HG03064 (cell line): ENCODE measurements around the gene IL3RA.
"Not testable (repeated sequence)": the region's sequence is repeated elsewhere in the genome, so short reads cannot be mapped to it uniquely, and the experiment has no call there.

Source experiments
- ATAC-seq: cut with Tn5 transposase; IDR thresholded peaks from one replicate; pipeline ENCODE4 v1.9.1; 2021; ENCODE audit warnings: low read depth; ENCODE audit not compliant: unreplicated experiment

Gene IL3RA

GRCh38 chrX:1336331-1336943 is at the start of gene IL3RA:
Gene IL3RA (plus strand): TSS chrX:1336785. CDS start chrX:1341766, 4,981 bp downstream.
- ATAC-seq = peak; percentile 73

- ATAC-seq = no peak
These were observed 47.0 kb upstream of the IL3RA start for GRCh38 chrX:1289535-1289934.

- ATAC-seq = no peak
These were observed 45.4 kb upstream of the IL3RA start for GRCh38 chrX:1291110-1291740.

GRCh38 chrX:1292575-1293290 is 43.9 kb upstream of the IL3RA start:
- no peak for ATAC-seq

GRCh38 chrX:1294301-1295067 is 42.1 kb upstream of the IL3RA start:
- ATAC-seq = no peak

- ATAC-seq = no peak
These were observed 41.0 kb upstream of the IL3RA start for GRCh38 chrX:1295550-1295949.

- ATAC-seq = not testable (repeated sequence)
These were observed 39.0 kb upstream of the IL3RA start for GRCh38 chrX:1297591-1297990.

GRCh38 chrX:1300449-1300848 is 36.1 kb upstream of the IL3RA start:
- ATAC-seq = no peak

- no peak for ATAC-seq
These were observed 31.2 kb upstream of the IL3RA start for GRCh38 chrX:1305411-1305810.

GRCh38 chrX:1306909-1307625 is 29.5 kb upstream of the IL3RA start:
- no peak for ATAC-seq

GRCh38 chrX:1307626-1308340 is 28.8 kb upstream of the IL3RA start:
- ATAC-seq = no peak

GRCh38 chrX:1308476-1308875 is 28.1 kb upstream of the IL3RA start:
- ATAC-seq = no peak

- ATAC-seq = not testable (repeated sequence)
These were observed 27.7 kb upstream of the IL3RA start for GRCh38 chrX:1308917-1309316.

GRCh38 chrX:1313788-1314187 is 22.8 kb upstream of the IL3RA start:
- no peak for ATAC-seq

GRCh38 chrX:1316527-1316926 is 20.1 kb upstream of the IL3RA start:
- ATAC-seq = no peak

GRCh38 chrX:1321674-1322073 is 14.9 kb upstream of the IL3RA start:
- ATAC-seq = no peak

- ATAC-seq = no peak
These were observed 14.2 kb upstream of the IL3RA start for GRCh38 chrX:1322393-1322792.

- peak; percentile 80 for ATAC-seq
These were observed 13.3 kb upstream of the IL3RA start for GRCh38 chrX:1323315-1323714.

- ATAC-seq = no peak
These were observed 11.0 kb upstream of the IL3RA start for GRCh38 chrX:1325515-1326116.
